Islet precursor cell (in vitro differentiated cells): ENCODE results near the gene GFOD1.

Experiments used
- DNase-seq: peaks from one replicate; pipeline ENCODE4 v3.0.0-alpha.2; 2018

GFOD1 gene

GRCh38 chr6:13372076-13372475, 115.3 kb downstream of the GFOD1 start:
- no peak for DNase-seq

DNA sequence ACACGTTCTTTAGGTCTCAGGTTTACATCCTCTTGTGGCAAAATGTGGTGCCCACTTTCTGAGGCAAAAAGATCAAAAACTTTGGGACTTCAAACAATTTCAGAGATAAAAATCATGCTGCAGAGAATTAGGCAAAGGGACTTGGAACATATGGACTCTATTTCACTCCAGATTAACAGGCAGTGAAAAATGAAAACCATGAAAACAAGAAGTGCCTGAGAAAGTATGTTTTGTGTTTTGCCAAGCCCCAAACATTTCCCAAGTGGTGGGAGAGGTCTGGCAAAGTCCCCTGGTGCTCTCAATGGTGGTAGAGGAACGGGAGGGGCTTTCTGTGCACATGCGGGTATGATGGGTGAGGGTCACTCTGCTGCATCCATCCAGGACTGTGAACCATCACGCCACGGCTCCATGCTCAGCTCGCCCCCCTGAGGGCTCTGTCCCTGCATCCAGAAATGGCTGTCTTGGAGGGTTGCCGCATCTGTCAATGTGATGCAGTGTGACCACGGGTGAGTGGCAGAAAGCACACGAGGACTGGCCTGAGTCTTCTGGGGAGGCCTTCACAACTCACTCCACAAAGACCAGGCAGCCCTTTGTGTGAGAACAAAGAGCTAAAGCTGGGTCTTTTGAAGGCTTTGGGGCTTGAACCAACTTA, 115.9 kb downstream of the GFOD1 start:
- no peak for DNase-seq

GRCh38 chr6:13370623-13371022, 116.8 kb downstream of the GFOD1 start:
- DNase-seq, result peak; percentile 81

DNA sequence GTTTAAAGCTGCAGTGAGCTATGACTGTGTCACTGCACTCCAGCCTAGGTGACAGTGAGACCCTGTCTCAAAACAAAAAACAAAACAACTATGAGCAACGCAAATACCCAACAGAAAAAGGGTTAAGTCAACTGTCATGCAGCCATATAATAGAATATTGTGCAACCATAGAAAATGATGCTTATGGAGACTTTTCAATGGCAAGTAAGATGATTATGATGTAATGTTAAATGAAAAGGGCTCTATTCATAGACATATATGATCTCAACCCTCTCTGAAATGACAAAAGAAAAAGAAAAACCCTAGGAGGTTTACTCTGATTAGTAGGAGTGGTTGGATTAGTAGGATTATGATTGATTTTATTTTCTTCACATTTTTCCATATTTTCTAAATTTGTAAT, 117.8 kb downstream of the GFOD1 start:
- no peak for DNase-seq

DNA sequence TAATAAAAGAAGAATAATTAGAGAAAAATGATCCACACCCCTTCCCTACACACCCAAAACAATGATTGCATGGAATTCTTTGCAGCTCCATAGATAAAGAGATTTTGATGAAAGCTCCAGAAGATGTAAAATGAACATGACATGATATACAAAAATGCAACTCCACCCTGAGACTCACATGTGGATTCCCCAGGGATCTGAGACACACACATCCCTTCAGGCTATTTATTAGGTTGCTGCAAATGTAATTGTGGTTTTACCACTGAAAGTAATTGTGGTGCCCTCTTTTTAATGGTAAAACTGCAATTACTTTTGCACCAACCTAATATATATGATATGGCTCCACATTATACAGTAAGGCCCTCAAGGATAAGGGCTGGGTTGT, 118.7 kb downstream of the GFOD1 start:
- DNase-seq, result no peak

- no peak for DNase-seq
Measured at GRCh38 chr6:13368079-13368730, 119.2 kb downstream of the GFOD1 start.

DNA sequence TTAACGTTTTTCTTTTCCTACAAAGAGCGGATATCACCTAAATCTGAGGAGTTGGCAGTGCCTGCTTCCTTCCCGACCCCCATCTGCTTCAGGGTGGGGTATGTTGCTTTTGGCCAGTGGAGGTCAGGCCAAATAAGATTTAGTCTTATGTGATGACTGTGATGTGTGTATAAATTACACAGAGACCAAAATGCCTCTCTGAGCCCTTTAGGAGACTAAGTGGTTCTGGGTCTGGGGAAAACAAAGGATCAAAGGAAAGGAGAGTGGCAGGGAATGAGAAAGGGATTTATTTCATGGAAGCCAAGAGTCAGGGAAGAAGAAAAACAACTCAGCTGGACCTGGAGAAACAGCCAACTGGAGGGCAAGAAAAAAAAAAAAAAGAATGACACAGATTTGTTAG, 120.0 kb downstream of the GFOD1 start:
- no peak for DNase-seq

- DNase-seq, result no peak
Measured at GRCh38 chr6:13365320-13365719, 122.1 kb downstream of the GFOD1 start.

DNA sequence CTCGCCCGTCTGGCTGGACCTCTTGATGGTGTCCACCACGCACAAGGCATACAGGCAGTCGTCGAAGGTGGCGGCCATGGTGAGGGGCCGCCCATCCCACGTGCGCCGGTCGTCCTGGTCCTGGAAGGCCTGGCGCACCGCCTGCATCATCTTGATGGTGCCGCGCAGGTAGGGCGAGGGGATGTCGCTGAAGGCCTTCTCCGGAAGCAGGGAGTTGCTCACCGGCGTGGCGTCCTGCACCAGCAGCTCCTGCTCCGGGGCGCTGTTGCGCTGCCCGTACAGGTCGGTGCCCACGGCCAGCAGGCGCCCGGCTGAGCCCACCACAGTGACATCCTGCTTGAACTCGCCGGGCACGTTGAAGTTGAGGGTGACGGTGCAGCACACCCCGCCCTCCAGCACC, 122.6 kb downstream of the GFOD1 start:
- DNase-seq, result no peak

DNA sequence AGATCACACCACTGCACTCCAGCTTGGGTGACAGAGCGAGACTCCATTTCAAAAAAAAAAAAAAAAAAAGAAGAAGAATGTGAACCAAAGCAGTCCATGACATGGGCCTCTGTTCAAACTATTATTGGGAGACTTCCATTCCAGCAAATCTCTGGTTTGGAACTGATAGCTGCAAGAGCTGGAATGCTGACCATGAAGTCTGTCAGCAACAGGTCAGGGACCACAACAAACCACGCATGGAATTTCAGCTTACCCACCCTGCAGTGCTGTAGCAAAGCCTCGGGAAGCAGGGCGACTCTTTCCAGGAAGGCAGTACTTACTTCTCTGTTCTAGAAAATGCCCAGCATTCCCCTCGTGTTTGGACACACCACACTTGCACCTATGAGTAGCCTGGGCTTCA, 125.0 kb downstream of the GFOD1 start:
- DNase-seq, result peak; percentile 87

DNA sequence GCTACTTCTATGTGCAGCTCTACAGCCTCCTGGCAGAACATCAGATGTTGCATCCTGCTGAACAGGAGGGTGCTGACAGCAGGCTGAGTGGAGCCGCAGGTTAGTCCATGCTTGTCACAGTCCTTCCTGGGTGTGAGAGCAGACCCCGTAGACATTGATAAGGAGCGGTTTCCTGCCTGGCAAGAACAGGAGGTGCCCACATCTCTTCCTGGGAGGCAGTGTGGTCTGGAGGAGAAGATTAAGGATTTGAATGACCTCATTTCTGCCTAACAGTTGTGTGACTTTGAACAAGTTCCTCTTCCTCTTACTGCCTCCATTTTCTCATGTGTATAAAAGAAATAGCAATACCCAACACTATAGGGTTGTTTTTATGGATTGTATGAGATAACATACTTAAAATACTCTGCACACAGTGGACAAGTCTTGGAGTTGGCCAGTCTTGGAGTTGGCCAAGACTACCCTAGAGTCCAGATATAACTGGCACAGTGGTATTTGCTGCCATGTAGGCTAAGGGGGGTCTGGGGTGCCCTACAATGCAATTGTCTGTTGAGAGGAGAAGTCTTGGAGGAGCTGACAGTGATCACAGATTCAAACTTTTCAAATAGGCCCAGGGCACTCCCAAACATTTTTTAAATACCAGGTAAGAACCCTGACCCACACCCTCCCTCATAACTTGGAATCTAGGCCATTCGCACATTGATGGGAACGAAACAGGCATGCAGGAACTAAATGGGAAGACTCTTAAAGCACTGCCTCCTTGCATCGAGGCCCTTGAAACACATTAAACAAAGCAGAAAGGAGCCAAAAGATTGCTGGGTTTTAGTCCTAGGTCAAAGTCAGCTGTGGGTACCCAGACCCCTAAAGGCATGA, 126.5 kb downstream of the GFOD1 start:
- DNase-seq, result no peak

GRCh38 chr6:13359287-13359686, 128.1 kb downstream of the GFOD1 start:
- DNase-seq, result no peak

DNA sequence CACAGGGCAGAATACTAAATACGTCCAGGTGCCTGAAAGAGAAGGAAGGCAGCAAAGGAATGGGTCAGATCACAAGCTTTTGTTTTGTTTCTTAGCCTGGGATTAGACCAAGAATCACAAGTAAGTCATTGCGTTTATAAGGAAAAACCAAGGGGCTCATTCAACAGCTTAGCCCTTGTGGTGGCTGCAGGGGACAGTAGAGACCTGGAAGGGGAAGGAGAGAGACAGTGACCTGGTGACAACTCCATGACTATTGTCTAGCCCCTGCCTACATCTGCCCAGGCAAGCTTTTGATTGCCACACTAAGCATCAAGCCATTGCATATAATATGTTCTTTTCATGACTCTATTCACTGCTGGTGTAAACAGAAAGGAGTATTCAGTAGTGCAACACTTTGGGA, 128.9 kb downstream of the GFOD1 start:
- DNase-seq, result no peak

DNA sequence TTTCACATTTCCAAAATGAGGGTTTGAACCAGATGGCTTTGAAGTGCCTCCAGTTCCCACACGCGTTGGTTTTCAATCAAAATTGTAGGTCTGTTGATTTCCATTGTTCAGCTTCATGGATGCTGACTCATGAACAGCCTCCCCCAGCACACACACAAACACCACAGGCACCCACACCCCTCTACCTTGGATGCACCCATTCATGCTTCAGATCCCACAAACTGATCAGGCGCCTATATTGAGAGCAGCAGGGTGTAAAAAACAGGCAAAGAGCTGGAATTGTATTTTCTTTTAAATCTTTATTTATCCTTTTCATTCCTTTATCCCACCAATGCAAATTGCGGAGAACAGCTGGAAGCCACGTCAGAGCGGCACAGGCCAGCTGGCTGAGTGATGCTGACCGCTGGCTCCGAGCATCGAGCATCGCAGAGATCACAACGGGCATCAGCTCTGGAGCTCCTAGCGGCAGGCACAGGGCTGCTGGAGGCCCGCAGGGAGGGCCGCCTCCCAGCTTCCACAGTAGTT, 129.8 kb downstream of the GFOD1 start:
- no peak for DNase-seq

GRCh38 chr6:13355999-13356785, 131.2 kb downstream of the GFOD1 start:
- no peak for DNase-seq

DNA sequence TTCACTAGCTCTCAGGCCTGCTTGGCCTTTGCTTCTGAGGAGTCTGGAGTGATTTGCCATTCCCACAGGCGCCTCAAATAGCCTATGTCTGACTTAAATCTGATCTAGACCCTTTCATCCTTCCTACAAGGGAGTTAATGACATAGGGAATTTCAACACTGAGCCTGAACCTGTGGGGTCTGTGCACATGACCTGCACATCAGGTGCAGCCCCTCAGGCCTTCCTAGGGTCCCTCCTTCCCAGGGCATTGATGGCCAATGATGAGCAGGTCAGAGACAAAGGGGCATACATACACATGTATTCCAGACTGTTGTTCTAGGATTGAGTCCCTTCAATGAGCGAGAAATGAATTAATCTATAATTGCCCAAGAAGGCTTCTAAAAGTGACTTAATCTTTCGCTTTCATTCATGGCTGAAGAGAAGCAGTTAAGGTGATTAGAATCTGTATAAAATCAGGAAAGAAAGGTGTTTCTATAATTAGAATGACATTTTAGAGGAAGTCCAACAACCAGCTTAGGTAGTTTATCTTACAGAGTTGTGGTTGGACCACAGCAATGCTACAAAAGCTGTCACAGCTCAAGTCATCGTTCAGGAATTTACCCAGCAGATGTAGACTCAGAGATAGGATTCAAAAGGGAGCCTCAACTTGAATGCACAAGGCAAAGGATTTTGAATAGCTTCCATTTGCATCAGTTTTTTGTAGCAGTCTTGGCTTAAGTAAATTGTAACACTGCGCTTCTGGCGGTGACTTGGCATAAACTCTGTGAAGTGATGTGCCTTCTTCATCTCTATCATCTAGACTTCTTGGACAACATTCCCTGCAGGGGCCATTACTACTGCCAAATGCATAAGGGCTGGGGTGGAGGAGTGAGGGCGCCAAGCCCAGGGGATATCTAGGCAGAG, 132.1 kb downstream of the GFOD1 start:
- DNase-seq, result peak; percentile 83

DNA sequence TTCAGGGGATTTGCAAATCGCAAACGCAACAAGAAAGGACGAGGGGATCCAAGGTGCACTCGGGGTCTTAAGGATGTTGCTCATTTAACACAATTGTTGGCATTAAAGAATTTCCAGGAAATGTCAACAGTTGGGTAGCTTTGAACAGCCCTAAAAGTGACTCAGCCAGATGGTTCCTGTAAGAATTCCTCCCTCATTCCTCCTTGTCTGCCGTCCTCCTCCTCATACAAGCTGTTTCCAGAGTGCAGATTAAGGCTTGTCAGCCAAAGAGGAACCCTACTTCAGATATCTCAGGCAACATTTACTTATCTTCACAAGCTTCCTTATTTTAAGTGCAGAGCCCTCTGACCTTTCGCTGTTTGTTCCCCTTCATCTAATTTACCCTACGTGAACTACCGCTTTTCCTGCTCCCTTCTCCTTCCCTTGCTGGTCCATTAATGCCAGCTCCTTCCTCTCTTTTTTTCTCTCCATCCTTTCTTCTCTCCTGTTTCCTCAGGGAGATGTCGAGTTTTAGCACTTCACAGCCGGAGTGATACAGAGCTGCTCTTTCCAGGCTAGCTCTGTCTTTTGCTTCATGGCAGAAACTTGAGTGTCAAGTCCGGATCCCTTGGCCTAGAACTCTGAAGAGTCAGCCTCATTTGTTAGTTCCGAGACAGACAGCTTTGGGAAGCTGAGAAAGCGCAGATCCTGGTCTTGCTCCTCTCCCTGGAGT, 132.9 kb downstream of the GFOD1 start:
- DNase-seq, result peak; percentile 72

GRCh38 chr6:13352165-13352564, 135.2 kb downstream of the GFOD1 start:
- no peak for DNase-seq

DNA sequence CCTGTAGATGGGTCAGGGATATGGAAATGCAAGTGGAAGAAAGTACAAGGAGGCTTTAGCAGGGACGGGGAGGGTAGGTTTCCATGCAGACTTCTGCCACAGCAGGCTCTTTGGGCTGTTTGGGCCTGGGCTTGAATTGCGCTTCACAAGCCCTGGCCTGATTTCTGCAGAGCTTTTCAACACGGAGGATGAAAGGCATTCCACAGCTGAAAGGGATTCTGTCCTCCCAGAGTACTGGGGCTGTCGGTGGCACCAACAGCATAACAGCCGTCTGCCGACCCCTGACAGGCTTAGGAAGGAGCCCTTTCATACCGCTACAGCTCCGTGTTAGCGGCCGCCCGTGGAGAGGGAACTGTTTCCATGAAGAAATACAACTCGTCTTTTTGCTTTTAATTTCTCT, 136.1 kb downstream of the GFOD1 start:
- peak; percentile 94 for DNase-seq

DNA sequence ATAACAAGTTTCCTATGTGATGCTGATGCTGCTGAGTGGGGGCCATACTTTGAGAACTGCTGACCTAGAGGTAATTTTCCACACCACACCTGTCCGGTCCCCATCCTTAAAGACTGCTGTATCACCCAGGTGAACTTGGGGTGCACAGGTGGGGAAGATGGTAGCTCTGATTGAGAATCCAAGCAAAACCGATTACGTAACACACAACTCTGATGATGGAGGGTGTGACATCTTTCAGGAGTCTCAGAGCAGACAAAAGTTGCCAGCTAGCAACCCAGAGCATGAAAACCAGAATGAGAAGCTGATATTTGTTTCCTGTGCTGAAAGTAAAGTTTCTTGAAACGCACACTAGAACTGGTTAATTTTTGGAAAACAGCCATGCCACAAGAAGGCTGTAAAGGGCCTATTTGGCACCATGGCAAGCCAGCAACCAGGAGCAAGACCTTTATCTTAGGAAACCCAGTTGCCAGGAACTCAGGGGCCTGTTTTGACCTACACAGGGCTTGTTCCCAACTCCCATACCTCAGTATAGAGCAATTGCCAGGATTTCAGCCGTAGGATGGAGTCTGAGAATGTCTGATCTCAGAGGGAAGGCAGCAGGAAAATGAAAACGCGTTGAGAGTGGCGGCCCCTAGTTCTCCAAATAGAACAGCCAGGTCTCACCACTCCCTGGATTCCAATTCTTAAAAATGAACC, 137.4 kb downstream of the GFOD1 start:
- no peak for DNase-seq
